ENCODE measurements around the gene KCNE3.

Gene KCNE3

GRCh38 chr11:74471668-74472429, 4.5 kb upstream of the KCNE3 start:
- no peak for TF ChIP-seq CTCF (IDR thresholded peaks at IDR 0.05; ENCODE audit: borderline replicate concordance, extremely low read depth, low read length, poor library complexity, severe bottlenecking)
- no peak for TF ChIP-seq EZH2 (IDR thresholded peaks at IDR 0.05; ENCODE audit: borderline replicate concordance, low read depth, low read length, severe bottlenecking)
- no peak overlapping the region for H3K4me2 ChIP-seq (ENCODE audit: insufficient read depth, low read length)
- no peaks in the 10 kb centered on the region for H3K9me3 ChIP-seq (ENCODE audit: insufficient read depth, low read length, severe bottlenecking)
- H3K4me3 ChIP-seq (ENCODE audit: low read depth in 1 of 2, low read length in 2 of 2), result no peak overlapping the region
- ATAC-seq (ENCODE audit: insufficient read depth, low read depth) (no peak), DNase-seq (no peak)
- H3K36me3 ChIP-seq (ENCODE audit: insufficient read depth, low read length), result no peaks in the 10 kb centered on the region
- H3K79me2 ChIP-seq (ENCODE audit: insufficient read depth, low read length), result no peaks in the 10 kb centered on the region
- H3K4me1 ChIP-seq (ENCODE audit: insufficient read depth, low read length), result no peaks in the 10 kb centered on the region
- no peaks in the 10 kb centered on the region for H4K20me1 ChIP-seq (ENCODE audit: insufficient read depth, low read length)
- H3K9ac ChIP-seq (ENCODE audit: low read depth, low read length), result no peak overlapping the region
- no peaks in the 10 kb centered on the region for H3K27me3 ChIP-seq (ENCODE audit: insufficient read depth, low read length, poor library complexity)
- no peak overlapping the region for H3K27ac ChIP-seq (ENCODE audit: low read length)
- H2AFZ ChIP-seq (ENCODE audit: low read depth, low read length), result no peak overlapping the region

DNA sequence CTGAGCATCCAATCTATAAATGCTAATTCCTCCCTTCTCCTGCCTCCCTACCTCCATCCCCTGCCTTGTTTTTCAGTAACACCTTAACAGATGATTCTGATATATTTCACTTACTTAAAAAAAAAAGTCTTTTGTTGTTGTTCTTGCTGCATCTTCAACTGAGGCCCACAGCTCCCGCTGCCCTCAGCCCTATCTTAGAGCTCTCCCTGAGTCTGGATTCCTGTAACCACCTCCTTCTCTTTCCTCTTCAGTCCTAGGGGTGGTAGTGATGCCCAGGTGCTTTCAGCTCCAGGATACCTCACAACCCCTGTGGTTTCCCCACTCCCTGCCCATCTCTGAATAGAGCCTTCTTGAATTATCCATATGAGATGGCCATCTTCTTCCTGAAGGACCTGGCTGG, 3.7 kb upstream of the KCNE3 start:
- ATAC-seq (ENCODE audit: insufficient read depth, low read depth), result no peak
- H3K27ac ChIP-seq (ENCODE audit: low read length), result no peak overlapping the region
- no peak for DNase-seq

DNA sequence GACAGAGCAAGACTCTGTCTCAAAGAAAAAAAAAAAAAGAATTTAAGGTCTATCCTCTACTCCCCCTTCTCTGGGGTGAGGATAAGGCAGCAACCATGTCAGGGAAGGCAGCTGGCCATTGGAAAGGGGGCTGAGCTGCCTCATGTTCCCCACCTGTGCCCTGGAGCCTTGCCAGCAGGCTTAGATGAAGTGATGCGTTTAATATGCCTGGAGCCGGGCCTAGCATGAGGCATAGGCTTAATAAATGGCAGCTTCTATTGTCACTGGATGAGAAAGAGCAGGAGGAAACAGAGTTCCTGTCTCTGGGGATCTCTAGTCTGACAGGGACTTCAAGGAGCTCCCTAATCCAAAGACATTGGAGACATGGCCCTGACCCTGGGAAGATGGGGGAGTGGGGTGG, 3.2 kb upstream of the KCNE3 start:
- Histone ChIP-seq H3K27me3 (ENCODE audit: insufficient read depth, low read length, poor library complexity) (no peaks in the 10 kb centered on the region), H3K4me2 (ENCODE audit: insufficient read depth, low read length) (no peak overlapping the region), H3K79me2 (ENCODE audit: insufficient read depth, low read length) (no peaks in the 10 kb centered on the region), H3K9me3 (ENCODE audit: insufficient read depth, low read length, severe bottlenecking) (no peaks in the 10 kb centered on the region), H3K9ac (ENCODE audit: low read depth, low read length) (no peak overlapping the region), H3K36me3 (ENCODE audit: insufficient read depth, low read length) (no peaks in the 10 kb centered on the region), H3K27ac (ENCODE audit: low read length) (no peak overlapping the region), H2AFZ (ENCODE audit: low read depth, low read length) (no peak overlapping the region), H3K4me3 (ENCODE audit: low read depth in 1 of 2, low read length in 2 of 2) (no peak overlapping the region), H4K20me1 (ENCODE audit: insufficient read depth, low read length) (no peaks in the 10 kb centered on the region; the same call in 1 of the 2 replicates), H3K4me1 (ENCODE audit: insufficient read depth, low read length) (no peaks in the 10 kb centered on the region)
- TF ChIP-seq EZH2 (IDR thresholded peaks at IDR 0.05; ENCODE audit: borderline replicate concordance, low read depth, low read length, severe bottlenecking) (no peak), CTCF (IDR thresholded peaks at IDR 0.05; ENCODE audit: borderline replicate concordance, extremely low read depth, low read length, poor library complexity, severe bottlenecking) (no peak)
- DNase-seq (no peak), ATAC-seq (ENCODE audit: insufficient read depth, low read depth) (no peak)

More for the DNA sequence above, 3.7 kb upstream of the KCNE3 start:
- Histone ChIP-seq H3K36me3 (ENCODE audit: insufficient read depth, low read length) (no peaks in the 10 kb centered on the region), H4K20me1 (ENCODE audit: insufficient read depth, low read length) (no peaks in the 10 kb centered on the region; the same call in 1 of the 2 replicates), H3K9me3 (ENCODE audit: insufficient read depth, low read length, severe bottlenecking) (no peaks in the 10 kb centered on the region), H3K79me2 (ENCODE audit: insufficient read depth, low read length) (no peaks in the 10 kb centered on the region), H3K27me3 (ENCODE audit: insufficient read depth, low read length, poor library complexity) (no peaks in the 10 kb centered on the region), H3K9ac (ENCODE audit: low read depth, low read length) (no peak overlapping the region), H2AFZ (ENCODE audit: low read depth, low read length) (no peak overlapping the region), H3K4me3 (ENCODE audit: low read depth in 1 of 2, low read length in 2 of 2) (no peak overlapping the region), H3K4me1 (ENCODE audit: insufficient read depth, low read length) (no peaks in the 10 kb centered on the region), H3K4me2 (ENCODE audit: insufficient read depth, low read length) (no peak overlapping the region)
- TF ChIP-seq EZH2 (IDR thresholded peaks at IDR 0.05; ENCODE audit: borderline replicate concordance, low read depth, low read length, severe bottlenecking), result no peak
- no peak for TF ChIP-seq CTCF (IDR thresholded peaks at IDR 0.05; ENCODE audit: borderline replicate concordance, extremely low read depth, low read length, poor library complexity, severe bottlenecking)
